Stimulated activated CD4-positive, alpha-beta T cell treated with anti-CD3 and anti-CD28 coated beads, Interleukin-4, amount 100 ng/mL, for 48 hours (primary cell): ENCODE results near the gene YIF1A.

Experiments
- DNase-seq, 2 donors: peaks; one replicate each; pipeline ENCODE4 v3.0.0-alpha.2; 2020; ENCODE audit warnings: low read depth in 2 of 2

YIF1A gene, protein sequence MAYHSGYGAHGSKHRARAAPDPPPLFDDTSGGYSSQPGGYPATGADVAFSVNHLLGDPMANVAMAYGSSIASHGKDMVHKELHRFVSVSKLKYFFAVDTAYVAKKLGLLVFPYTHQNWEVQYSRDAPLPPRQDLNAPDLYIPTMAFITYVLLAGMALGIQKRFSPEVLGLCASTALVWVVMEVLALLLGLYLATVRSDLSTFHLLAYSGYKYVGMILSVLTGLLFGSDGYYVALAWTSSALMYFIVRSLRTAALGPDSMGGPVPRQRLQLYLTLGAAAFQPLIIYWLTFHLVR

DNA sequence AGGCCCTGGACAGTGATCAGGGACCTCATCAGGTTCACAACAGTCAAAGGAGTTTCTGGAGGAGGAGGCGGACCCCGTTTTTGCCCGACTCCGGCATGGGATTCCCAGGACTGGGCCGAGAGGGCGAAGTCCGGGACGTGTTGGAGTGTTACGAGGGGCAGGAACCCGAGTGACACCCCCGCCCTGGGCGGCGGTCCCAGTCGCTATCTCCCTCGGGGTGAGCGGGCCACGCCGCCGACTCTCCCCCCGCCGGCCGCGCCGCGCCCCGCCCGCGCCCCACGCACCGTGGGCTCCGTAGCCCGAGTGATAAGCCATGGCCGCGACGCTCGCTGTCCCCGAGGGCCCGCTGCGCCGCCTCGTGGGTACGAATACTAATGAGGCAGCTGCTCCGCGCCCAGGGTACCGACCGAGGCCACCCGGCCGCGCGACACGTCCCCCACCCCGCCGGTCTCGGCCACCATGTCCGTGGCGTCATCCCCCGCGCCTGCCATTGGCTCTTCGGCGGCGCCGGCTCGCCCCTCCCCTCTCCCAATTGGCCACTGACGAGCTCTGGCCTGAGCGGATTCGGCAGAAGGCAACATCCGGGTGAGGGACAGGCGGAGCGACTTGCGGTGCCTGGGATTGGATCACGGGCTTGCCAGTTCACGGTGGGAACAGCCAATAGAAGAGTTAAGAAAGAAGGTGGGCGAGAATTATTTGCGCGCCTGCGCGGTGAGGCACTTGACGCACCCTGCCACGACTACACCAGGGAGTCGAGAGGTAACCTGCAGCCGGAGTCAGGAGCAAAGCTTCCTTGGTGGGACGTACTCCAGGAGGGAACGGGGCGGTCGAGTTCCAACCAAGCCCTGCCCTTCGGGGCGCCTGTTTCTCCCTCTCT, at the start of gene YIF1A:
TSS of gene YIF1A (minus strand) at position 473 of the 877 bp plus-strand sequence. CDS start at position 315, 158 bp downstream.
- peak; percentile 93 to 98 for DNase-seq

DNA sequence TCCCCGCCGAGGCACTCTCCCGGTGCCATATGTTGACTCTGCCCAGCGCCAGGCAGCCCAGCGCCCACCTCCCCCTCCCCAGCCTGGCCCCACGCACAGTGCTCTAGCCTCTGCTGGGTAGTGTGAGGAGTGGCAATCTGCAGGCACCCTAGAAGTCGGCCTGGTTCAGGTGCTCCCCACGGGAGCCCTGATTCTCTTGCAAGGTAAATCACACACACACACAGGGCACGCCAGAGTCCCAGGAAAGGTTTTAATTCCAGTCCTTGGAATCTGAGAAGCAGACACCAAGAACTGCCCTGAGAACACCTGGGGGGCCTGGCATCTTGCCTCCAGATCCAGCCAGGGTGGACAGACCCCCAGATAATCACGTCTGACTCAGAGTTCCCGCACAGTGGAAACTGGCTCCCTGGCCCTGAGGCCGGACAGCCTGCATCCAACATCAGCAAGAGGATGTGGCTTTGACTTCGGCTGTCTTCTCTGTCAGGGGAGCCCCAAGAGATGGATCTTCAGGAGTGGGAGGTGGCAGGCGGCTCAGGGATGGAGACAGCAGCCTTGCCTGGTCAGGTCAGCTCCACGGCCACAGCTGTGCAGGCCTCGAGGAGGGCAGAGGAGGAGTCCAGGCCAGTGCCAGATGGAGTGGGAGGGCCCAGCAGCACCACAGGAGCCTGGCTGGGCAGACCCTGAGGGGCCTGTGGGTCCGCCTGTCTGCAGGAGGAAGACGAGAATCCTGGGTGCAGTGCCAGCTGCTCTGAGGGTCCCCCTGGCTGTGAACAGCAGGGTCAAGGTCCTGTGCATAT, 48.4 kb upstream of the YIF1A start:
- DNase-seq, result no peak

DNA sequence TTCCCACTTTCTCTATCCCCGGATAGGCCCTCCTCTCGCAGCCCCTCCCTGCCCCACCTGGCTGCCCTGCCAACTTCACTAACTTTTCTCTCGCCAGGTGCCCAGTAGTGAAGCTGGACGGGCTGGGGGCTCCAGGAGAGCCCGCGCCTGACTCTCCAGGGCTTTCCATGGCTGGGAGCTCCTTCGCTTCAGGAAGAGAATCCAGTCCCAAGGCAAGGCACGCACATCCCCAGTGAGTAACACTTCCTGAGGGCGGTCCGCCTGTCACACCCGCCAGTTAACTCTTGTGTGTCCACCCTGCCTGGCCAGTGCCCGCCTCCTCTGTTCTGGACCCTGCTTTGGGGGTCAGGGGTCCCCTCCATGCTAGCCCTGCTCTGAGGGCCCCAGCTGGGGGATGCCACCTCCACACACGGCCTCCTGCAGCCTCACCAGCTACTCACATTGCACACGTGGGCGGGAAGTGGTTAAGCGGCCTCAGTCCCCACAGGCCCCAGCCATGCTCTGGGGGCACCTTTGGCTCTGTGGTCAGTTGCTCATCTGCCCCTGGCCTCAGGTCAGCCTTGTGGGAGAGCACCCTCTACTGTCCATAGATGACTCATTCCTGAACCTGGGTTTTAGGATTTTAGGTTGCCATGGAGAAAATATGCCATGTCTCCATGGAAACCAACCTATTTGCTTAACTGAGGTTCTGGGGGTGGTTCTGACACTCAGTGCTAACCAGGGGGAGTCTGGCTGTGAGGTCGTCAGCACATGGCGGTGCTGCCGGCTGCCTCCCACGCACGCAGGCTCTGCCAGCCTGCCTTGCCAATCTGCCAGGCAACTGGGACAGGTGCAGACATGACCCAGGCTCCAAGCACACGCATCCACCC, 47.5 kb upstream of the YIF1A start, which contains the start of gene RIN1:
TSS of gene RIN1 (minus strand) at position 201 of the 869 bp plus-strand sequence. CDS start at position 169, 32 bp downstream.
- peak; percentile 43 to 64 for DNase-seq

DNA sequence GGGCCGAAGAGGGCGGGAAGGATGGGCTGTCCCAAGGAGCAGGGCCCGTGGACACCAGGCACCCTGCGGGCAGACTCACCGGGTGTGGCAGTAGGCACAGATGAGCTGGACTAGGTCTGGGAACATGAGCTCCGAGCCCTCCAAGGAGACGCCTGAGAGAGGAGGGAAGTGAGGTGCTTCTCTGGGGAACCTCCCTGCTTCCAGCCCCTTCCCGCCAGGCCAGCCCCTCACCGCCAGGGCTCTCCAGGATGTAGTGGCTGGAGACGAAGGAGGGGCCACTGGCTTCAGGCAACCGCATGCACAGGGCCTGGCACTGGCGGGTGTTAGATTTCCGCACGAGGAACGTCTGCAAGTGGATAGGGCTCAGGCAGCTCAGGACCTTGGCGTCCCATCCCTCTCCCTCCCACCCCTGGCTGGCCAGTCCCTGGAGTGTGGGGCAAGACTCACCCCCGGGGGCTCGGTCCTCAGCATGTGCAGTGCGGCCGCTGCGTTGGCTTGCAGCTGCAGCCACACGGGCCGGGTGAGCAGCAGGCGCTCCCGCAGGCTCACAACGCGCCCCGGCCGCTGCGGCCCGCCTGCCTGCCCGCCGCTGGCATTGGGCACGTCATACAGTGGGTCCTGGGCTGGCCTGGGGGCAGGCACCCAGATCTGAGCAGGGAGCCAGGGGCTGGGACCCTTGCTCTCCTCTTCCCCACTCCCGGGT, 46.7 kb upstream of the YIF1A start:
- no peak for DNase-seq

DNA sequence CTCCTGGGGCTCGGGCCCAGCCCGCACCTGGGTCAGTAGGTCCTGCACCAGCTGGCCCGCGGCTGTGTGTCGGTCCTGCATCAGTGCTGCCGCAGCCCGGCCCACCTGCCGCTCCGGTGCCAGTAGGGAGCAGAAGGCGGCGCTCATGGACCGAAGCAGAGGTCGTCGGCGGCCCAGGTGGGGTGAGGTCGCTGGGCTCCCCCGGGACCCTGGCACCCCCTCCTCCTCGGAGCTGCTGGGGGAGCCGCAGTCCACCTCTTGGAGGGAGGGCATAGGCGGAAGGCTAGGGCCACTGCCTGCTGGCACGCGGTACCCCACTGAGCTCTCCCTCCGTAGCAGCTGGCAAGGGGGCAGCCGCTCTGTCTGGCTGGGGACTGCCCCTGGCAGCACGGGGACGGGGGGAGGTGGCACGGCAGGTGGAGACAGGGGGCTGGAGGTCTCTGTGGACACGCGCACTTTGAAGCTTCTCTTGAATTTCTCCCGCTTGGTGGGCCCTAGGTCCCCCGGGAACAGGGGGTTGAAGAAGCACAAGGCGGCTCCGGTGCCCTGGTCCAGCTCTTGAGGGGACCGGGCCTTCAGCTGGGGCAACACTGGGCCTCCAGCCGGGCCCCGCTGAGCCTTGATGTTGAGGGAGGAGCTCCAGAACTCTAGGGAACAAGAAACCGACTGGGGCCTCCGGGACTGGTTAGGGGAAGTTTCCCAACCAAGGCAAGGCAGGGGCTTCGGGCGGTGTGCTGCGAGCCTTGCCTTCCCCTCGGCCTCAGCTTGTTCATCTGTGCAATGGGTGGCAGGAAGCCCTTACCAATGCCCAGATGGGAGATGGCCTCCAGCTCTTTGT, 45.9 kb upstream of the YIF1A start:
- no peak for DNase-seq

DNA sequence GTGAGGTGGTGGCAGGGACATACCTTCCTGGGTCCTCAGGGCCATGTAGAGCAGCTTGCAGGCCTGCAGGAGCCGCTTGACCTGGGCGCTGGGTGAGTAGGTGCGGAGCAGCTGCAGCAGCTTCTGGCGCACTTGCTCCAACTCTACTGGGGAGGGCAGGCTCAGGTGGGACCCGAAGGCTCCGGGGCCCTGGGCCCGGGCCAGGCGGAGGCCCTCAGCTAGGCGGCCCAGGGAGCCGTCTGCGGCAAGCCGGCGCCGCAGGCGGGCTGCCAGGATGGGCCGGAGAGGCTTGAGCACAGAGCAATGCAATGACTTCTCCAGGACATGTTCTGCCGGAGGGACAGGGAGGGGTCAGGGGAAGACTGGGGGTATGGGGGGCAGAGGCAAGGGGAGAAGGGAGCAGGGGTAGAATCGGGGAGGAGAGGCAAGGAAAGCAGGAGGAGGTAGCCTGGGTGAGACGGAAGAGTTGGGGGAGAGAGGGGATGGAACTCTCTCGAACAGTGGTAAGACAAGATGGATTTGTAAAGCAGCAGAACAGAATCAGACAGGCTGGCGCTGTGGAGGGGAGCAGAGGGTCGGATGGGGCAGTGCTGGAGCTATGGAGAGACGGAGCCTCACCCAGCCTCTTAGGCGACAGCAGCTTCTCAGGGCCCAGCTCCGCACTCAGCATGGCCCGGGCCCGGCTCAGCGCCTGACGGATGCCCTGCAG, 45.1 kb upstream of the YIF1A start:
- DNase-seq, result no peak

DNA sequence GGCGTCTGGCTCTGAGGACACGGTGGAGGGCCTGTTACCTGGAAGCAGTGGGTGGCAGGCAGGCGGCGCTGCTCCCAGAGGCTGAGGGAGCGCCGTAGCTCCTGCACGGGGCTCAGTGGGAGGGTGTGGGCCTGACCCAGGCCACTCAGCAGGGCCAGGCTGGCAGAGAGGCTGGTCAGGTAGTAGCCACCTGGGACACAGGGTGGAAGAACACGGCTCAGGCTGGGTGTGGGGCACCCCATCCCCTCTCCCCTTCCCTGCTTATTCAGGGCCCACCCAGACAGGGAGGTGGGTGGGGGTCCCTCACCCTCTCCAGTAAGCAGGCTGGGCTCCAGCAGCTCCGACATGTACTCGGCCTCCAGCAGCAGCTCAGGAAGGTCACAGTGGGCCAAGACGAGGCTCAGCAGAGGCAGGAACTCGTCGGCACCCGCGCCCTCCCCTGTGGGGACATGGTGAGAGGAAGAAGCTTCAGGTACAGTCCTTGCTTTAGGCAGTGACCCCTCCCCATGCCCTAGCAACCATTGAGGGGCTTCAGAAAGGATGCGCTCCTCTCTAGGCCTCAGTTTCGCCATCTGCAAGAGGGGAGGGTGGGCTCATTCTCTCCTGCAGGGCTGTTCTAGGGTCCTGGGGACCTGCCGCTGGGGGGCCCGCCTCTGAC, 44.4 kb upstream of the YIF1A start:
- no peak for DNase-seq

DNA sequence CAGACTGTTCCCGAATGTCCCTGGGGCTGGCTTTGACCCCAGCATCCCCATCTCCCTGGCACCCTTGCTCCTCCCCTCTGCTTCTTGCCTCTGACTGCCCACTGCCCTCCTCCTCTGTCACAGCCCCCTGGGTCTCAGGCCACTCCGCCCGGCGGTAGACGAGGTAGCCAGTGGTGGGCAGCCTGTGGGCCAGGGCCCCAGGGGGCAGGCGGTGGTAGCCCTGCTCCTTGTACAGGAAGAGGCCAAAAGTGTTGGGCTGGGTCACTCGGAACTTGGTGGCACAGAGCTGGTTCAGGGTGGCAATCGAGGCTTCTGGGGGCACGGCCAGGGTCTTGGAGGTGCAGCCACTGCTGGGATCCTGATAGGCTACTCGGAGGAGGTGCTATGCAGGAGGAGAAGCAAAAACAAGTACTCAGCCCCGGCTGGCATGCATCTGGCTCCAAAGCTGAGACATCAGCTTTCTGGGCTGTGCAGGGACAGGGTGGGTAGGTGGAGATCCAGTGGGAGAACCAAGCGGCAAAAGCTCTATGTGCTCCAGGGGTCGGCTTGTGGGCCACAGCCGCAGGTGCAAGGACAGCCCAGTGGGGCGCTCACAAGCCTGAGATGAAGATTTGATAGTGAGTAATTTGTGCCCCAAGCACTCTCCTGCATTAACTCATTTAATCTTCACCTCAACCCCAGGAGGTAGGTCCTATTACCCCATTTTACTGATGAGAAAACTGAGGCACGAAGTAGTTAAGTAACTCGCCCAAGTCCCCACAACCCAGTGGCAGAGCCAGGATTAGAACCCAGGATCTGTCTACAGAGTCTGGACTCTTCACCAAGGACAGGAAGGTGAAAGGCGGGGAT, 43.7 kb upstream of the YIF1A start:
- no peak for DNase-seq

DNA sequence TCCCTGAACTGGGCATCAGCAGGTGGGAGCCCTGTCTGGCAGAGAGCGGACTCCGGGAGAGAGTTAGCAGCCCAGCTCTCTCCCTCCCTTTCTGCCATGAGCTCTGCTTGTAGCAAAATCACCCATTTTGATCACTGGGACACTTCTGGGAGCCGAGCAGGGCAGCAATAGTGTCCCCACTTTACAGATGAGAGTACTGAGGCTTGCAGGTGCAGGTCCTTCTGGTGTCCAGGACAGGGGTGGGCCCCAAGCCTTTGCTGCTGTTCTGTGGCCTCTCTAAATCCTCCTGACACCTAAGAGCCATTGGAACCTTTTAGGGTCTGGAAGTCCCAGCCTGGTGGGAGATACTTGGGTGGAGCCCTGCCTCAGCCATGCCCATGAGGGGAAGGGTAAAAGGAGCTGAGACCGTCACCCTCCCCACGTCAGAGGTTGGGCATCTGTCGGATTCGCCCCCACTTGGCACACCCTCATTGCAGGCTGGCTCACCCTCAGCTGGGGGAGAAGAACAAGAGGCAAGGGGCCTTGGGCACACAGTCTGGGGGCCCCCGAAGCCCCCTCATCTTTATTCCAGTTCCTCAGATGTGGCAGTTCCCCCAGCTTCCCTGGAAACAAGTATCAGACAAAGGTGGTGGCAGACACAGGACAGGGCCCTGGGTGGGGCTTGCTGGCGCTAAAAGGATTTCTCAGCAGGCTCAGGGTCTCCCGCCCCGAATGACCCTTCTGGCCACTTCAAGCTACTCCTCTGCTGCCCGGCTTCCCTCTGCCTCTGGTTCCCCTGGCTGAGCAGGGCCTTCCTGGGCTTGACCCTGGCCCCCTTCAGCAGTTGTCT, 42.8 kb upstream of the YIF1A start:
- no peak for DNase-seq

DNA sequence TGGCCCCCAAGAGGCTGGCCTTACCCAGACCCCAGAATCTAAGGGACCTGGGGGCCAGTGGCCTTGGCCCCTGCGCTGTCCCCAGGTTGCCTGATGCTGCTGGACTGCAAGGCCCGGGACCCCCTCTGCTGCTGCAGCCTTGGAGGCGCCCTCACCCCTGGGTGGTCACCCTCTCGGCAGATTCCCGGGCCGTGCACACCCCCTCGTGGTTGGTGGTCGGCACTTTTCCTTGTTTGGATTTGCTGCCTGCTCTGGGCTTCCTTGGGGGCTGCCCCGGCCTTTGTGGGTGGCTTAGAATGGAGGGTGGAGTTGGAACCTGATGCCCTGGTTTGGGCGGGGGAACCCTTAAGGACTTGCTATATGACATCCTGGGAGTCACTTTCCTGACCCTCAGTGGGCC, 42.0 kb upstream of the YIF1A start:
- DNase-seq, result no peak

DNA sequence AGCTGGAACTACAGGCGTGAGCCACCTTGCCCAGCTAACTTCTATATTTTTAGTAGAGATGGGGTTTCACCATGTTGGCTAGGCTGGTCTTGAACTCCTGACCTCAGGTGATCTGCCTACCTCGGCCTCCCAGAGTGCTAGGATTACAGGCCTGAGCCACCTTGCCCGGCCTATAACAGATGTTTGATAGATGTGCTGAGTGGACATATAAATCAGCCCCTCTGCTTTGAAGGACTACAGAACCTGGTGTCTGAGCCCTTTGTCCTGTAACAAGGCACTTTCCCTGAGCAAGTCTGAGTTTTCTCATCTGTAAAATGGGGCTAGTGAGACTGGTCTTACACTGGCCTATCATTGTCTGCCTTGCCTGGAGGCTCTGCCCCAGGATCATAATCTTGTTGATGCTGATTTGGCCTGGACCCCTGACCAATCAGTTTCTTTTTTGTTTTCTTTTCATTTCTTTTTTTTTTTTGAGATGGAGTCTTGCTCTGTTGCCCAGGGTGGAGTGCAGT, 40.3 kb upstream of the YIF1A start:
- no peak for DNase-seq

DNA sequence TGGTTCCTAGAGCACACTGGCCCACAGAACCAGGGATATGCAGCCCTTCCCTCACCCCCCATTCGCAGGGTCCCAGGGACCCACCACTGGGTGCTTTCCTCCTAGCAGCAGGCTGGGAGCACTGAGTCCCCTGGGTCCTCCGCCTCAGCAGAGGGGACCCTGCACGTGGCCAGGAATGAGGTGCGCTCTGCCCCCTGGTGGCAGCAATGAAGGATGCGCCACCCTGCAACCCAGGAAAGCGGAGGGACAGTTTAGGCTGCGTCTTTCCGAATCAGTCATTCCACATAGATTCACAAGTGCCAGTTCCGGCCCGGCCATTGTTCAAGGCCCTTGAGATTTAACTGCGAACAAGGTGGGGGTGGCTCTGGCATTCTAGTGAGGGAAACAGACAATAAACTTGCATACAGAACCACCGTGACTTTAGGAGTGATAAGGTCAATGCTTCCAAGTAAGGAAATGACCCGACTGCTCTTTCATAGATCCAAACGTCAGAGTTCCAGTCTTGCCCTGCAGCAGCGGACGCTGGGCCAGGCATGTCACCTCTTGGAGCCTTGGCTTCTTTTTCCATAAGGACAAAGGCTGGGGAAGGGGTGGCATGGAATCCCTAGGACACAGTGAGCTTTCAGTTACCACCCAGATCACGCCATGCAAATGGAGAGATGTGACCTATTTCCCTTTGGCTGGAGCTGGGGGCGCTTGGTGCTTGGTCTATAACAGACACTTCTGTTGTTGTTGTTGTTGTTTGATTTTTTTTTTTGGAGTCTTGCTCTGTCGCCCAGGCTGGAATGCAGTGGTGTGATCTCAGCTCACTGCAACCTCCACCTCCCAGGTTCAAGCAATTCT, 39.6 kb upstream of the YIF1A start:
- peak; percentile 78 for DNase-seq

DNA sequence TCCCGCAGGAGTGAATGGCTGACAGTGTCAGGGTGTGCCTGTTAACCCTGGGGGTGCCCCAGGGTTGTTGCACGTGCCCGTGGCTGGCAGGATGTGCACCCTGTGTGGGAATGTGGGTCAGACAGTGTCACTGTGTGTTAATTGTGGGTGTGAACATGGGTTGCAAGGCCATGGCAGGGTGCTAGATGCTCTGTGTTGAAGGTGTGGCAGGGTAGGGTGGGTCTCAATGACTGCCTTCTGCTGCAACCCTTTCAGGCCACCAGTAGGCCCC, 39.0 kb upstream of the YIF1A start:
- no peak for DNase-seq

DNA sequence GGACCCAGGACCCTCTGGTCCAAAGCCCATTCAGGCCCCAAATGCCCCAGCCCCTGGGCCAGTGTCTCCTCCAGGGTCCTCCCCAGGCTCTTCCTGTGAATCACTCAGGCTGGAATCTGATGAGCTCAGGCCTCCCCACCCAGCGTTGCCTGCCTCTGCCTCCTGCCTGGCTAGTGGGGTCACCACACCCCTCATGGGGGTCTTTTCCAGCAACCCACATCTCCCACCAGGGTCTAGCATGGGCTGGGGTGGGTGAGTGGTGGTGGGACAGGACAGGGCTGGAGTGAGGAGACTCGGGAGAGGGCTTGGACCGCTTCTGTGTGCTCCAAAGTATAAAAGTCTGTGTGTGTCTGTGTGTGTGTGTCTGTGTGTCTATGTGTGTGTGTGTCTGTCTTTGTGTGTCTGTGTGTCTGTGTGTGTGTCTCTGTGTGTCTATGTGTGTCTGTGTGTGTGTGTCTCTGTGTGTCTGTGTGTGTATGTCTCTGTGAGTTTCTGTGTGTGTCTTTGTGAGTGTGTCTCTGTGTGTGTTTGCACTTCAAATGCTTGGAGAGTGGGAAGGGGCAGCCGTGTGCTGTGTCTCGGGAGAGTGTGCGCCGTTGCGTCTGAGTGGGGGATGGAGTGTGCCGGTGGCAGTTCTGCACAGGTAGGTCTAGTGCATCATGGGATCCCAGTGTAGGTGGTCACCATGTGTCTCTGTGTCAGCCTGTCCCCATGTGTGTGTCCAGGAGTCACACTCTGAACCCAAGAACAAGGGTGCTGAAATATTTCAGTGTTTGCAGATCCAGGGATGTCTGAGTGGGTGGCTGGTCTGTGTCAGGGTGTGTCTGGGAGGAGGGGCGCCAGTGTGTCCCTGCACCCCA, 38.5 kb upstream of the YIF1A start:
- no peak for DNase-seq
